ENCODE results near the gene TGFB1I1.
A peak's percentile ranks its signal among the peaks of the same experiment; 100 is the strongest.

Gene TGFB1I1

DNA sequence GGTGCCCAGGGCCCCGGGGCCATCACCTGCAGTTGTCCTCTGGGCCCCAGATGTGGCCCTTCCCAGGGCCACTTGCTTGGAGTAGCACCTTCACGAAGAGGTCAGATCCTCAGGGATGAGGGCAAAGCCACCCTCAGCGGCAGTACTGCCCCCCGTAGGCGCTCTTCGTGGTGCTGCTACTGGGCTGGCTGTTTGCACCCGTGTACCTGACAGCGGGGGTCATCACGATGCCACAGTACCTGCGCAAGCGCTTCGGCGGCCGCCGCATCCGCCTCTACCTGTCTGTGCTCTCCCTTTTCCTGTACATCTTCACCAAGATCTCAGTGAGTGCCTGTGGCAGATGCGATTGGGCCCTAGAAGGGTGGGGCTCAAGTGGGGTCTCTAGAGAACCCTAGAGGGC is 13.6 kb downstream of the TGFB1I1 start (continued):
- TF ChIP-seq ZFP3 (CRISPR knock-in tag; IDR thresholded peaks at IDR 0.05) (no peak), ISL1 (CRISPR knock-in tag; IDR thresholded peaks at IDR 0.05) (no peak), PPARA (CRISPR knock-in tag; IDR thresholded peaks at IDR 0.05; ENCODE audit: borderline replicate concordance) (no peak)
- TF ChIP-seq, protein P1, sequence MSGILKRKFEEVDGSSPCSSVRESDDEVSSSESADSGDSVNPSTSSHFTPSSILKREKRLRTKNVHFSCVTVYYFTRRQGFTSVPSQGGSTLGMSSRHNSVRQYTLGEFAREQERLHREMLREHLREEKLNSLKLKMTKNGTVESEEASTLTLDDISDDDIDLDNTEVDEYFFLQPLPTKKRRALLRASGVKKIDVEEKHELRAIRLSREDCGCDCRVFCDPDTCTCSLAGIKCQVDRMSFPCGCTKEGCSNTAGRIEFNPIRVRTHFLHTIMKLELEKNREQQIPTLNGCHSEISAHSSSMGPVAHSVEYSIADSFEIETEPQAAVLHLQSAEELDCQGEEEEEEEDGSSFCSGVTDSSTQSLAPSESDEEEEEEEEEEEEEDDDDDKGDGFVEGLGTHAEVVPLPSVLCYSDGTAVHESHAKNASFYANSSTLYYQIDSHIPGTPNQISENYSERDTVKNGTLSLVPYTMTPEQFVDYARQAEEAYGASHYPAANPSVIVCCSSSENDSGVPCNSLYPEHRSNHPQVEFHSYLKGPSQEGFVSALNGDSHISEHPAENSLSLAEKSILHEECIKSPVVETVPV (CRISPR knock-in tag; IDR thresholded peaks at IDR 0.05) = no peak
- TF ChIP-seq, protein P2, sequence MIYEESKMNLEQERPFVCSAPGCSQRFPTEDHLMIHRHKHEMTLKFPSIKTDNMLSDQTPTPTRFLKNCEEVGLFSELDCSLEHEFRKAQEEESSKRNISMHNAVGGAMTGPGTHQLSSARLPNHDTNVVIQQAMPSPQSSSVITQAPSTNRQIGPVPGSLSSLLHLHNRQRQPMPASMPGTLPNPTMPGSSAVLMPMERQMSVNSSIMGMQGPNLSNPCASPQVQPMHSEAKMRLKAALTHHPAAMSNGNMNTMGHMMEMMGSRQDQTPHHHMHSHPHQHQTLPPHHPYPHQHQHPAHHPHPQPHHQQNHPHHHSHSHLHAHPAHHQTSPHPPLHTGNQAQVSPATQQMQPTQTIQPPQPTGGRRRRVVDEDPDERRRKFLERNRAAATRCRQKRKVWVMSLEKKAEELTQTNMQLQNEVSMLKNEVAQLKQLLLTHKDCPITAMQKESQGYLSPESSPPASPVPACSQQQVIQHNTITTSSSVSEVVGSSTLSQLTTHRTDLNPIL (CRISPR knock-in tag; IDR thresholded peaks at IDR 0.05; ENCODE audit: low read depth) = no peak

DNA sequence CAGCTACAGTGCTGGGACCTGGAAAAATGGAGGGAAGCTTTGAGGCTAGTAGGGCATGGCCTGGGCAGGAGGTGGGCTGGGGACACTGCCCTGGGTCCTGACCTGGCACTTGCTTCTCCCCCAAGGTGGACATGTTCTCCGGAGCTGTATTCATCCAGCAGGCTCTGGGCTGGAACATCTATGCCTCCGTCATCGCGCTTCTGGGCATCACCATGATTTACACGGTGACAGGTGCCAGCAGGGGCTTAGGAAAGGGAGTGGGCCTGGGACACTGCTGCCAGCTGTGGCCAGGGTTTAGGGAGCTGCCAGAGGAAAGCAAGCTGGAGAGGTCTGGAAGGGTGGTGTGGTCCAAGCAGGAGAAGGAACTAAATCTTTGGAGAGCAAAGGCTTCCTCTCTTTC is 14.1 kb downstream of the TGFB1I1 start:
- TF ChIP-seq, protein P3, sequence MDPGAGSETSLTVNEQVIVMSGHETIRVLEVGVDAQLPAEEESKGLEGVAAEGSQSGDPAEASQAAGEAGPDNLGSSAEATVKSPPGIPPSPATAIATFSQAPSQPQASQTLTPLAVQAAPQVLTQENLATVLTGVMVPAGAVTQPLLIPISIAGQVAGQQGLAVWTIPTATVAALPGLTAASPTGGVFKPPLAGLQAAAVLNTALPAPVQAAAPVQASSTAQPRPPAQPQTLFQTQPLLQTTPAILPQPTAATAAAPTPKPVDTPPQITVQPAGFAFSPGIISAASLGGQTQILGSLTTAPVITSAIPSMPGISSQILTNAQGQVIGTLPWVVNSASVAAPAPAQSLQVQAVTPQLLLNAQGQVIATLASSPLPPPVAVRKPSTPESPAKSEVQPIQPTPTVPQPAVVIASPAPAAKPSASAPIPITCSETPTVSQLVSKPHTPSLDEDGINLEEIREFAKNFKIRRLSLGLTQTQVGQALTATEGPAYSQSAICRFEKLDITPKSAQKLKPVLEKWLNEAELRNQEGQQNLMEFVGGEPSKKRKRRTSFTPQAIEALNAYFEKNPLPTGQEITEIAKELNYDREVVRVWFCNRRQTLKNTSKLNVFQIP (CRISPR knock-in tag; IDR thresholded peaks at IDR 0.05; ENCODE audit: borderline replicate concordance, low read depth) = no peak
- ATAC-seq = no peak

DNA sequence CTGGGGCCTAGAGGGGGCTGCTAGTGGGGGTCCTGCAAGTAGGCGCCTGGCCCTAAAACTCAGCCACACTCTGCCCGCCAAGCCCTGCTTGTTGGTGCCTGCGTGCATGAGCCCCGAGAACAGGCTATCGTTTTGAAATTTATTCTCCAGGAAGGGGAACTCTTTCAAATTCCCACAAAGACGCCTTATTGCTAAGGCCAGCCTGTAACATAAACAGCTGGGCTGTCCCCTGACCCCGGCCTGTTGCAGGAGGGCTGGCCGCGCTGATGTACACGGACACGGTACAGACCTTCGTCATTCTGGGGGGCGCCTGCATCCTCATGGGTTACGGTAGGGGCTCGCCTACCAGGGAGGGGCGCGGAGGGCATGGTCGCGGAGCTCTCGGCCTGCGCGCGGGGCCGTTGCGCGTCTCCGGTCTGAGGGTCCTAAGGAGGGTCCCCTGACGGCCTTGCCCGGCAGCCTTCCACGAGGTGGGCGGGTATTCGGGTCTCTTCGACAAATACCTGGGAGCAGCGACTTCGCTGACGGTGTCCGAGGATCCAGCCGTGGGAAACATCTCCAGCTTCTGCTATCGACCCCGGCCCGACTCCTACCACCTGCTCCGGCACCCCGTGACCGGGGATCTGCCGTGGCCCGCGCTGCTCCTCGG is 15.2 kb downstream of the TGFB1I1 start:
- TF ChIP-seq TOX (CRISPR knock-in tag; IDR thresholded peaks at IDR 0.05; ENCODE audit: borderline replicate concordance) = no peak

DNA sequence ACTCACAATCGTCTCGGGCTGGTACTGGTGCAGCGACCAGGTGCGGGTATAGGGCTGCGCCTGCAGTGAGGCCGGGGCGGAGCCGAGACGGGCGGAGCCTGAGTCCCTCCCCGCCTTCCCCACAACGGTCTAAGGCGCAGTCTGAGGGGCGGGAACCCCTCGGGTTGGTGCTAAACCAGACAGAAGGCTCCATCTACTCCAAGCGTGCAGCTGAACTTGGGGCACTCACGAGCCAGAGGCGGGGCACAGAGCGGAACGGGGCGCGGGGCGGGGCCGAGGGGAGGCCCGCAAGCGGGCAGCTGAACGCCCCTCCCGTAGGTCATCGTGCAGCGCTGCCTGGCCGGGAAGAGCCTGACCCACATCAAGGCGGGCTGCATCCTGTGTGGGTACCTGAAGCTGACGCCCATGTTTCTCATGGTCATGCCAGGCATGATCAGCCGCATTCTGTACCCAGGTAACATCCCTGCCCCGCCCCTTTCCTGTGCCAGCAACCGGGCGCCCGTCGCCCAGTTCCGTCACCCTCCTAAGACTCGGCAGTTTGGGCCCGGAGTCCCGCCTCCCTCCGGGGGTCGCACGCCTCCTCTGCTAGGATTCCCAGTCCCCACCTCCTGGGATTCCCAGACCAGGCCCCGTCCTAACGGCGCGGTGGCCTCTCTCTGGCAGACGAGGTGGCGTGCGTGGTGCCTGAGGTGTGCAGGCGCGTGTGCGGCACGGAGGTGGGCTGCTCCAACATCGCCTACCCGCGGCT is 15.9 kb downstream of the TGFB1I1 start:
- peak; percentile 22; the same call in 1 of the 2 replicates for TF ChIP-seq ZNF70 (CRISPR knock-in tag; IDR thresholded peaks at IDR 0.05)
- no peak for TF ChIP-seq OSR1 (CRISPR knock-in tag; IDR thresholded peaks at IDR 0.05)
- no peak for TF ChIP-seq SNAI2 (CRISPR knock-in tag; IDR thresholded peaks at IDR 0.05)
- peak; percentile 82 for ATAC-seq

More for the DNA sequence above, 15.2 kb downstream of the TGFB1I1 start:
- no peak for ATAC-seq

DNA sequence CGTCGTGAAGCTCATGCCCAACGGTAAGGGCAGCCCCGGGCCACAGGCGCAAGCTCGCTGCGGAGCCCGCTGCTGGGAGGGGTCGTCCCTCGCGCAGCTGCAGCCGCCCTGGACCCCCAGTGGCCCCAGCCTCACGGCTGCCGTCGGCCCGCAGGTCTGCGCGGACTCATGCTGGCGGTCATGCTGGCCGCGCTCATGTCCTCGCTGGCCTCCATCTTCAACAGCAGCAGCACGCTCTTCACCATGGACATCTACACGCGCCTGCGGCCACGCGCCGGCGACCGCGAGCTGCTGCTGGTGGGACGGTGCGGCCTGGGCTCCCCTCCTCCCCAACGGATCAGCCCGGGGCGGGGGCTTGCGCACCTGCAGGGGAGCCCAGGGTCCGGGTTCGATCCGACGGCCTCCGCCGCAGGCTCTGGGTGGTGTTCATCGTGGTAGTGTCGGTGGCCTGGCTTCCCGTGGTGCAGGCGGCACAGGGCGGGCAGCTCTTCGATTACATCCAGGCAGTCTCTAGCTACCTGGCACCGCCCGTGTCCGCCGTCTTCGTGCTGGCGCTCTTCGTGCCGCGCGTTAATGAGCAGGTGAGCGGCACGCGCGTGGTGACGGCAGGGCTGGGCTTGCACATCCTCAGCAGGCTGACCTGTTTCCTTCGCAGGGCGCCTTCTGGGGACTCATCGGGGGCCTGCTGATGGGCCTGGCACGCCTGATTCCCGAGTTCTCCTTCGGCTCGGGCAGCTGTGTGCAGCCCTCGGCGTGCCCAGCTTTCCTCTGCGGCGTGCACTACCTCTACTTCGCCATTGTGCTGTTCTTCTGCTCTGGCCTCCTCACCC is 16.7 kb downstream of the TGFB1I1 start:
- ATAC-seq = peak; percentile 11
- TF ChIP-seq CSDC2 (CRISPR knock-in tag; IDR thresholded peaks at IDR 0.05) = no peak
- no peak for TF ChIP-seq ZFP3 (CRISPR knock-in tag; IDR thresholded peaks at IDR 0.05)

DNA sequence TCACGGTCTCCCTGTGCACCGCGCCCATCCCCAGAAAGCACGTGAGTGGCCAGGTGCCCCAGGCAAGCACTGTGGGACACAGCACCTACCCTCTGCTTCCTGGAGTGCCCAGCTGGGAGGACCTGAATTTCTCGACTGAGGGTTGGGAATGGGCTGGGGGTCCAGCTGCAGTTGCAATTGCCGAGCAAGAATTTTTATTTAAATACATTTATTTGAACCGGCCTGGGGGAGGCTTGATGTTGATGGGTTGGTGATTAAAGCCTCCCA is 17.3 kb downstream of the TGFB1I1 start:
- ATAC-seq = no peak
- TF ChIP-seq RARB (CRISPR knock-in tag; IDR thresholded peaks at IDR 0.05) = no peak
- TF ChIP-seq, protein P4, sequence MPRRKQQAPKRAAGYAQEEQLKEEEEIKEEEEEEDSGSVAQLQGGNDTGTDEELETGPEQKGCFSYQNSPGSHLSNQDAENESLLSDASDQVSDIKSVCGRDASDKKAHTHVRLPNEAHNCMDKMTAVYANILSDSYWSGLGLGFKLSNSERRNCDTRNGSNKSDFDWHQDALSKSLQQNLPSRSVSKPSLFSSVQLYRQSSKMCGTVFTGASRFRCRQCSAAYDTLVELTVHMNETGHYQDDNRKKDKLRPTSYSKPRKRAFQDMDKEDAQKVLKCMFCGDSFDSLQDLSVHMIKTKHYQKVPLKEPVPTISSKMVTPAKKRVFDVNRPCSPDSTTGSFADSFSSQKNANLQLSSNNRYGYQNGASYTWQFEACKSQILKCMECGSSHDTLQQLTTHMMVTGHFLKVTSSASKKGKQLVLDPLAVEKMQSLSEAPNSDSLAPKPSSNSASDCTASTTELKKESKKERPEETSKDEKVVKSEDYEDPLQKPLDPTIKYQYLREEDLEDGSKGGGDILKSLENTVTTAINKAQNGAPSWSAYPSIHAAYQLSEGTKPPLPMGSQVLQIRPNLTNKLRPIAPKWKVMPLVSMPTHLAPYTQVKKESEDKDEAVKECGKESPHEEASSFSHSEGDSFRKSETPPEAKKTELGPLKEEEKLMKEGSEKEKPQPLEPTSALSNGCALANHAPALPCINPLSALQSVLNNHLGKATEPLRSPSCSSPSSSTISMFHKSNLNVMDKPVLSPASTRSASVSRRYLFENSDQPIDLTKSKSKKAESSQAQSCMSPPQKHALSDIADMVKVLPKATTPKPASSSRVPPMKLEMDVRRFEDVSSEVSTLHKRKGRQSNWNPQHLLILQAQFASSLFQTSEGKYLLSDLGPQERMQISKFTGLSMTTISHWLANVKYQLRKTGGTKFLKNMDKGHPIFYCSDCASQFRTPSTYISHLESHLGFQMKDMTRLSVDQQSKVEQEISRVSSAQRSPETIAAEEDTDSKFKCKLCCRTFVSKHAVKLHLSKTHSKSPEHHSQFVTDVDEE (CRISPR knock-in tag; IDR thresholded peaks at IDR 0.05) = no peak
- no peak for TF ChIP-seq CSDC2 (CRISPR knock-in tag; IDR thresholded peaks at IDR 0.05)
- TF ChIP-seq ZC3H10 (CRISPR knock-in tag; IDR thresholded peaks at IDR 0.05) = no peak
- no peak for TF ChIP-seq ZNF70 (CRISPR knock-in tag; IDR thresholded peaks at IDR 0.05)
- TF ChIP-seq SNAI2 (CRISPR knock-in tag; IDR thresholded peaks at IDR 0.05) = no peak
- TF ChIP-seq PPARA (CRISPR knock-in tag; IDR thresholded peaks at IDR 0.05; ENCODE audit: borderline replicate concordance) = no peak
- TF ChIP-seq, protein P3 (CRISPR knock-in tag; IDR thresholded peaks at IDR 0.05; ENCODE audit: borderline replicate concordance, low read depth) = no peak
- no peak for TF ChIP-seq OSR1 (CRISPR knock-in tag; IDR thresholded peaks at IDR 0.05)
- TF ChIP-seq ZNF565 (CRISPR knock-in tag; conservative IDR thresholded peaks at IDR 0.05; ENCODE audit: low read depth) = no peak
- no peak for TF ChIP-seq ESRRG (CRISPR knock-in tag; IDR thresholded peaks at IDR 0.05)
- no peak for TF ChIP-seq ZFP3 (CRISPR knock-in tag; IDR thresholded peaks at IDR 0.05)
- TF ChIP-seq, protein P2 (CRISPR knock-in tag; IDR thresholded peaks at IDR 0.05; ENCODE audit: low read depth) = no peak
- TF ChIP-seq ZNF8 (CRISPR knock-in tag; IDR thresholded peaks at IDR 0.05) = no peak
- TF ChIP-seq ZFP30 (CRISPR knock-in tag; IDR thresholded peaks at IDR 0.05) = no peak
- TF ChIP-seq ARNTL (CRISPR knock-in tag; IDR thresholded peaks at IDR 0.05; ENCODE audit: borderline replicate concordance, low read depth) = no peak
- TF ChIP-seq ISL1 (CRISPR knock-in tag; IDR thresholded peaks at IDR 0.05) = no peak
